LNCaP clone FGC (cell line): ENCODE measurements around the gene PDE4D.

ENCODE experiments used
- DNase-seq: peaks from one replicate; pipeline ENCODE4 v3.0.0-alpha.2; 2011; ENCODE audit warnings: low read depth
- H3K4me3 ChIP-seq: 2 replicates; pipeline ENCODE4 v1.5.1; 2011; ENCODE audit warnings: mild to moderate bottlenecking, low read depth, low read length, control low read depth
- CTCF ChIP-seq: IDR thresholded peaks from 2 replicates; pipeline ENCODE4 v1.5.1; 2012; ENCODE audit warnings: mild to moderate bottlenecking; ENCODE audit not compliant: control insufficient read depth, insufficient read depth; ENCODE audit errors: extremely low read depth

PDE4D gene

GRCh38 chr5:58946230-58946629, 947.3 kb downstream of the PDE4D start:
- no peak for DNase-seq

GRCh38 chr5:58944221-58944620, 949.3 kb downstream of the PDE4D start:
- DNase-seq: no peak
- no peak for TF ChIP-seq CTCF
- no peak overlapping the region for H3K4me3 ChIP-seq

More at GRCh38 chr5:58946230-58946629, 947.3 kb downstream of the PDE4D start:
- no peak for TF ChIP-seq CTCF
- no peak overlapping the region for H3K4me3 ChIP-seq

DNA sequence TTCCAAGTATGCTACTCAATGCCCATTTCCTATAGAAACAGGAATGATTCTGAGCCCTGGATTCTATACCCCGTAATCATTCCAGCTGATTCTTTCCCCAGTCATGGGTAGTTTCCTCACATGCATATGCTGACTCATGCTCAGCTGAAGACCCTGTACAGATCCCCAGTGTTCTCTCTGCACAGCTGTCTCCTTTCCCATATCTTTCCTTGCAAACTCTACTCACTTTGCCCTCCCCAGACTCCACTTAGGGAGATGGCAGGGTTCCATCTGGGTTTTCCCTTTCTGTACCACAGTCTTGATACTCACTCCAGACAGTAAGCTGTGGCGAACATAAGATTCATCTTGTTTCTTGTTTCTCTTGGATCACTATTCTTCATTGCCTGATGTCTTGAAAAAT, 953.1 kb downstream of the PDE4D start:
- TF ChIP-seq CTCF: no peak
- H3K4me3 ChIP-seq: no peak overlapping the region
- no peak for DNase-seq

DNA sequence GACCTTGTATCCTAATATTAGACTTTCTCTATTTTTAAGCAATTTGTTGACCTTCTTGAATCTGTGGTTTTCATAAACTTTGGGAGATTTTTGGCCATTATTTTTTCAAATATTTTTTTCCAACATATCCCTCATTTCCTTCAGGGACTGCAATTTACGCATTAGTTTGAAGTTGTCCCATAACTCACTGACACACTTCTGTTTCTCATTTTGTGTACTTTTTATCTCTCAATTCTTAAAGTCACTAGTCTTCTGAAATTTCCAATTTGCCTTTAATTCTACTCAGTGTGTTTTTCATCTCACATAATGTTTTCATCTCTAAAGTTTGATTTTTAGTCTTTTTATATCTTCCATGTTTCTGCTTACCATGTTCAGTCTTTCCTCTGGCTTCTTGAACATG, 953.9 kb downstream of the PDE4D start:
- no peak for TF ChIP-seq CTCF
- H3K4me3 ChIP-seq: no peak overlapping the region
- DNase-seq: no peak

- no peak overlapping the region for H3K4me3 ChIP-seq
- TF ChIP-seq CTCF: no peak
Measured at GRCh38 chr5:58938563-58939424, 954.7 kb downstream of the PDE4D start.

GRCh38 chr5:58937031-58937681, 956.4 kb downstream of the PDE4D start:
- H3K4me3 ChIP-seq: no peak overlapping the region
- no peak for TF ChIP-seq CTCF
- no peak for DNase-seq

More at GRCh38 chr5:58938563-58939424, 954.7 kb downstream of the PDE4D start:
- DNase-seq: no peak
